ENCODE data around the gene TMCC3. TPM values are rescaled to one million over a fixed set of nuclear protein-coding genes. Genes with fewer than 3 reads are reported as not detected.

TMCC3 gene
- total RNA-seq, 1 experiment from 2014 or later: 4.0 TPM

DNA sequence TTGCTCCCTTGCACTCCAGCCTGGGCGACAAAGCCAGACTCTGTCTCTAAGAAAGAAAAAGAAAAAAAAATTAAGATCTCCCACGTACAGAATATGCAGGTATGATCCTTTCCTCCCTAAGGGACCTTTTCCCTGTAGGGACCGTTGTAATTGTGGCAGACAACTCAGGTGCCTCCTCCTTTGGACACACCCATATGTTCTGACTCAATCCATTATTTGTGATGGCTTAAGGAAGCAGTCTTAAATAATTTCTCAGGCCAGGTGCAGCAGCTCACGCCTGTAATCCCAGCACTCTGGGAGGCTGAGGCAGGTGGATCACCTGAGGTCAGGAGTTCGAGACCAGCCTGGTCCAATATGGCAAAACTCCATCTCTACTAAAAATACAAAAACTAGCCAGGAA is 53.1 kb downstream of the TMCC3 start:
- Mint-ChIP-seq H3K9me3 (ENCODE audit: low read depth, unreplicated experiment) (no peaks in the 10 kb centered on the region), H3K27me3 (ENCODE audit: unreplicated experiment) (no peaks in the 10 kb centered on the region), H3K36me3 (ENCODE audit: insufficient read depth, unreplicated experiment) (no peaks in the 10 kb centered on the region), H3K4me3 (ENCODE audit: low read depth, unreplicated experiment) (no peak overlapping the region), H3K4me1 (ENCODE audit: low read depth, unreplicated experiment) (peaks cover 26% of the 10 kb centered on the region), H3K27ac (ENCODE audit: unreplicated experiment) (no peak overlapping the region)
- TF ChIP-seq, protein P1, sequence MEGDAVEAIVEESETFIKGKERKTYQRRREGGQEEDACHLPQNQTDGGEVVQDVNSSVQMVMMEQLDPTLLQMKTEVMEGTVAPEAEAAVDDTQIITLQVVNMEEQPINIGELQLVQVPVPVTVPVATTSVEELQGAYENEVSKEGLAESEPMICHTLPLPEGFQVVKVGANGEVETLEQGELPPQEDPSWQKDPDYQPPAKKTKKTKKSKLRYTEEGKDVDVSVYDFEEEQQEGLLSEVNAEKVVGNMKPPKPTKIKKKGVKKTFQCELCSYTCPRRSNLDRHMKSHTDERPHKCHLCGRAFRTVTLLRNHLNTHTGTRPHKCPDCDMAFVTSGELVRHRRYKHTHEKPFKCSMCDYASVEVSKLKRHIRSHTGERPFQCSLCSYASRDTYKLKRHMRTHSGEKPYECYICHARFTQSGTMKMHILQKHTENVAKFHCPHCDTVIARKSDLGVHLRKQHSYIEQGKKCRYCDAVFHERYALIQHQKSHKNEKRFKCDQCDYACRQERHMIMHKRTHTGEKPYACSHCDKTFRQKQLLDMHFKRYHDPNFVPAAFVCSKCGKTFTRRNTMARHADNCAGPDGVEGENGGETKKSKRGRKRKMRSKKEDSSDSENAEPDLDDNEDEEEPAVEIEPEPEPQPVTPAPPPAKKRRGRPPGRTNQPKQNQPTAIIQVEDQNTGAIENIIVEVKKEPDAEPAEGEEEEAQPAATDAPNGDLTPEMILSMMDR (IDR thresholded peaks at IDR 0.05; ENCODE audit: unreplicated experiment): no peak
- BruUV-seq (replicated peaks): no TSS peak
- no peak for DNase-seq
- CTCF ChIA-PET: interaction anchor here (1.2 kb wide), 1 partner anchor 33 kb away, joined by 3 read pairs; no protein-coding TSS in a partner anchor
- intact Hi-C loops (cut with micrococcal nuclease; ENCODE audit: unreplicated experiment): no loop called here

DNA sequence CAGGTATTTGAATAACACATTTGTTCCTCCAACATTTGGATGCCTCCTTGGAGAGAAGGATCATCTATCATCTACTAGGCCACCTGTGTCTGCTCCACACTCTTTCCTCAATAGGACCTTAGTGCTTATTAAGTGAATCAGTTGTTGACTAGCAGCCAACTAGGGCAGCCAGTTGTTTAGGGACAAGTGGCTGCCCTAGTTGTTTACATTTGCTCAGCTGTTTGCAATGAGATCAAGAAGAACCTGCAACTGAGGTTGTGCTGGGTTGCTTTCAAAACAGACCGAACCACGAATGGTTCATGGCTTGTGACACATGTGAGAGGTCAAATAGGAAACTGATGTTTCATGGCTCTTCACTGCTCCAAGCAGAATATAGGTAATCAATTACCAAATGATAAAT is 53.8 kb downstream of the TMCC3 start:
- Mint-ChIP-seq H3K9me3 (ENCODE audit: low read depth, unreplicated experiment) (no peaks in the 10 kb centered on the region), H3K36me3 (ENCODE audit: insufficient read depth, unreplicated experiment) (no peaks in the 10 kb centered on the region), H3K27ac (ENCODE audit: unreplicated experiment) (peak overlapping the region; percentile 62), H3K4me3 (ENCODE audit: low read depth, unreplicated experiment) (no peak overlapping the region), H3K4me1 (ENCODE audit: low read depth, unreplicated experiment) (peaks cover 26% of the 10 kb centered on the region), H3K27me3 (ENCODE audit: unreplicated experiment) (no peaks in the 10 kb centered on the region)
- no TSS peak for BruUV-seq (replicated peaks)
- no peak for DNase-seq
- TF ChIP-seq, protein P1 (IDR thresholded peaks at IDR 0.05; ENCODE audit: unreplicated experiment): no peak
- intact Hi-C loops (cut with micrococcal nuclease; ENCODE audit: unreplicated experiment): no loop called here
- CTCF ChIA-PET: no interaction called here

DNA sequence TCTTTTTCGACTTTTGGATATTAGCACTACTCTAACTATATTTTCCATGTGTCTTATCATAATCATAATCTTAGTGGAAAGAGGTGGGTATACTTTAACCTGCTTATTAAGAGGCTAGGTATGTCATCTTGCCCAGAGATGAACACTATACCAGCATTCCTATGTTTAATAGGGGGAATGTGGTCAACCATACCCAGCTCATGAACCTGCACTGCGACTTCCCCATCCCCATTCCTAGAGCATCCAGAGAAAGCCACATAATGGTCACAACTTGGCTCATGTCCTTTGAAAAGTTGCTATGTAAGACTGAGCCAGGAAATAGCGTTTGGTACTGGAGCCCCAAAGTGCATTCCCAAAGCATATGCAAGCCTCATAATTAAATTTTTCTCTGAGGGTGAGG is 55.2 kb downstream of the TMCC3 start:
- CTCF ChIA-PET: interaction anchor here (0.6 to 1.1 kb wide), 3 partner anchors 9 to 1595 kb away, joined by 3 to 4 read pairs (median 3); no protein-coding TSS in a partner anchor
- DNase-seq: peak; percentile 23
- Mint-ChIP-seq H3K27me3 (ENCODE audit: unreplicated experiment) (no peaks in the 10 kb centered on the region), H3K36me3 (ENCODE audit: insufficient read depth, unreplicated experiment) (no peaks in the 10 kb centered on the region), H3K9me3 (ENCODE audit: low read depth, unreplicated experiment) (no peaks in the 10 kb centered on the region), H3K4me3 (ENCODE audit: low read depth, unreplicated experiment) (no peak overlapping the region), H3K27ac (ENCODE audit: unreplicated experiment) (peak overlapping the region; percentile 7), H3K4me1 (ENCODE audit: low read depth, unreplicated experiment) (peaks cover 26% of the 10 kb centered on the region)
- no TSS peak for BruUV-seq (replicated peaks)
- intact Hi-C loops (cut with micrococcal nuclease; ENCODE audit: unreplicated experiment): no loop called here
- TF ChIP-seq, protein P1 (IDR thresholded peaks at IDR 0.05; ENCODE audit: unreplicated experiment): no peak

DNA sequence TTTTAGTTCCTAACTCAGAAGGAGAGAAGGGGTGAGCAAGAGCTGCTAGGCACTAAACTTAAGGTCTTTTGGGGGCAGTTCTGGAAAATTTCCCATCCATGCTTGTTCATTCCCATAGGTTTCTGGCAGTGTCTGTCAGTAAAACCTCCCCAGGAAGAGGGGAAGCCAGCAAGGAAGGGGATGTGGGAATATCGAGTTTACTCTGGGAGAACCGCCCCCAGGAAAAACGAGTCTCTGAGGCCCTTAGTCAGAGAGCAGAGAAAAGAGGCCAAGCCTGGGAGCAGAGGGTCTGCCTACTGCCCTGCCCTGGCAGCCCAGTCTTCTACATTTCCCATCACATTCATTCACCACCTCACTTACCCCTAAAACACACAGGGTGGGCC is 55.9 kb downstream of the TMCC3 start:
- no peaks in the 10 kb centered on the region for H3K9me3 Mint-ChIP-seq (ENCODE audit: low read depth, unreplicated experiment)
- peaks cover 26% of the 10 kb centered on the region for H3K4me1 Mint-ChIP-seq (ENCODE audit: low read depth, unreplicated experiment)
- CTCF ChIA-PET: interaction anchor here (0.8 to 1.1 kb wide), 2 partner anchors 8 to 23 kb away, joined by 3 to 4 read pairs; no protein-coding TSS in a partner anchor
- no peak overlapping the region for H3K4me3 Mint-ChIP-seq (ENCODE audit: low read depth, unreplicated experiment)
- TF ChIP-seq, protein P1 (IDR thresholded peaks at IDR 0.05; ENCODE audit: unreplicated experiment): no peak
- peak overlapping the region; percentile 7 for H3K27ac Mint-ChIP-seq (ENCODE audit: unreplicated experiment)
- no TSS peak for BruUV-seq (replicated peaks)
- no peak for DNase-seq
- no peaks in the 10 kb centered on the region for H3K36me3 Mint-ChIP-seq (ENCODE audit: insufficient read depth, unreplicated experiment)
- intact Hi-C loops (cut with micrococcal nuclease; ENCODE audit: unreplicated experiment): loop anchor here (5.0 kb wide), 1 partner anchor 42 kb away; no protein-coding TSS in a partner anchor
- H3K27me3 Mint-ChIP-seq (ENCODE audit: unreplicated experiment): no peaks in the 10 kb centered on the region
